Measurements from ENCODE around the gene KARS1. TPM values are rescaled to one million over a fixed set of nuclear protein-coding genes. Genes with fewer than 3 reads are reported as not detected.

The KARS1 gene
- total RNA-seq, 4 donors from 2014 or later, result 183 to 251 (median 206) TPM

DNA sequence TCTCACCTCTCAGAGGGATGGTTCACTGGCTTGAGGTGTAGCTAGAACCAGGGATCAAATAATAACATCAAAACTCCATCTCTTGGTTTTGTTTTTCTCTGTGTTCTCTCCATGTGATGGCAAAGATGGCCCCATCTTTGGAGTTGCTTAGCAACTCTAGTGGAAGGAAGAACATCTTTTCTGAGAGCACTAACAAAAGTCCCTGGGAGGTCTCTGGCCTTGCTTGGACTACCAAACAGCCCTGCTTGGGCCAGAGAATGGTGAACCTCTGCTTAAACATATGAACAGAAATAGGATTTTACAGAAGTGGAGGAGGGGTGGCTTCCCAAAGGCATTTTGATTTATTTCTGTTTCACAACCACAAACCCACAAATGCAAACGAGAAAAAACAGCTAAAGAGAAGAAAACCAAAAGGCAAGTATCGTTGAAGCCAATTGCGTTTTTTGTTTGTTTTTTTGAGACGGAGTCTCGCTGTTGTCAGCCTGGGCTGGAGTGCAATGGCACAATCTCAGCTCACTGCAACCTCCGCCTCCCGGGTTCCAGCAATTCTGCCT, 68.1 kb downstream of the KARS1 start:
- H3K27ac ChIP-seq, result no peak overlapping the region
- H3K27me3 ChIP-seq, result no peaks in the 10 kb centered on the region
- intact Hi-C loops (cut with DNase I; ENCODE audit: low total_unique reads) (no loop called here), in situ Hi-C loops (cut with MboI; ENCODE audit: low sequenced_read_pairs in 4 of 4) (no loop called here)
- no peak for ATAC-seq
- no peak for DNase-seq
- H3K9me3 ChIP-seq, result no peaks in the 10 kb centered on the region
- TF ChIP-seq, protein P1, sequence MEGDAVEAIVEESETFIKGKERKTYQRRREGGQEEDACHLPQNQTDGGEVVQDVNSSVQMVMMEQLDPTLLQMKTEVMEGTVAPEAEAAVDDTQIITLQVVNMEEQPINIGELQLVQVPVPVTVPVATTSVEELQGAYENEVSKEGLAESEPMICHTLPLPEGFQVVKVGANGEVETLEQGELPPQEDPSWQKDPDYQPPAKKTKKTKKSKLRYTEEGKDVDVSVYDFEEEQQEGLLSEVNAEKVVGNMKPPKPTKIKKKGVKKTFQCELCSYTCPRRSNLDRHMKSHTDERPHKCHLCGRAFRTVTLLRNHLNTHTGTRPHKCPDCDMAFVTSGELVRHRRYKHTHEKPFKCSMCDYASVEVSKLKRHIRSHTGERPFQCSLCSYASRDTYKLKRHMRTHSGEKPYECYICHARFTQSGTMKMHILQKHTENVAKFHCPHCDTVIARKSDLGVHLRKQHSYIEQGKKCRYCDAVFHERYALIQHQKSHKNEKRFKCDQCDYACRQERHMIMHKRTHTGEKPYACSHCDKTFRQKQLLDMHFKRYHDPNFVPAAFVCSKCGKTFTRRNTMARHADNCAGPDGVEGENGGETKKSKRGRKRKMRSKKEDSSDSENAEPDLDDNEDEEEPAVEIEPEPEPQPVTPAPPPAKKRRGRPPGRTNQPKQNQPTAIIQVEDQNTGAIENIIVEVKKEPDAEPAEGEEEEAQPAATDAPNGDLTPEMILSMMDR (IDR thresholded peaks at IDR 0.05 in 4 of 5, conservative IDR thresholded peaks at IDR 0.05 in 1 of 5), result no peak
- no peak for TF ChIP-seq POLR2A (IDR thresholded peaks at IDR 0.05)
- H3K4me3 ChIP-seq, result no peak overlapping the region
- H3K4me1 ChIP-seq, result no peaks in the 10 kb centered on the region
- H3K36me3 ChIP-seq, result peaks cover 0 to 56% of the 10 kb centered on the region in 2 donors

DNA sequence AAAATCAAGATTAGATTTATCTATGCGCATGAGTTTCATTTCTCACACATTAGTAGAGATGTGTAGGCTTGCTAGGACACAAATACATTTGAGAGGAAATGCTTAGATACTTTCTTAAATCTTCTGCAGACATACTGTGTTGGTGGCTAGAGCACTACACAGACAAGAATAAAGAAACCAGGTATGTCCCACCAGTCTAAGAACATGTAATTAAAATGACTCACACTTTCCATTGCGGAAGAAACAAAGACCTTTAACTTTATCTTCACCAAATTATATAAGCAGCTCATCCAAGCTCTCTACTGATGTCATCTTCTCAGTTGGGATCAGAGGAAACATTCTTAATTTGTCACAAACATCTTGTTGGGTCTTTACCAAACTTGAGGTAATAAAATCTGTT, 68.7 kb downstream of the KARS1 start:
- Histone ChIP-seq H3K9me3 (no peaks in the 10 kb centered on the region), H3K4me1 (no peaks in the 10 kb centered on the region), H3K4me3 (no peak overlapping the region), H3K27me3 (no peaks in the 10 kb centered on the region), H3K36me3 (peaks cover 0 to 62% of the 10 kb centered on the region in 2 donors), H3K27ac (no peak overlapping the region)
- intact Hi-C loops (cut with DNase I; ENCODE audit: low total_unique reads), result no loop called here
- DNase-seq (no peak), ATAC-seq (no peak)
- in situ Hi-C loops (cut with MboI; ENCODE audit: low sequenced_read_pairs in 4 of 4), result no loop called here
- TF ChIP-seq, protein P1 (IDR thresholded peaks at IDR 0.05 in 4 of 5, conservative IDR thresholded peaks at IDR 0.05 in 1 of 5), result no peak

DNA sequence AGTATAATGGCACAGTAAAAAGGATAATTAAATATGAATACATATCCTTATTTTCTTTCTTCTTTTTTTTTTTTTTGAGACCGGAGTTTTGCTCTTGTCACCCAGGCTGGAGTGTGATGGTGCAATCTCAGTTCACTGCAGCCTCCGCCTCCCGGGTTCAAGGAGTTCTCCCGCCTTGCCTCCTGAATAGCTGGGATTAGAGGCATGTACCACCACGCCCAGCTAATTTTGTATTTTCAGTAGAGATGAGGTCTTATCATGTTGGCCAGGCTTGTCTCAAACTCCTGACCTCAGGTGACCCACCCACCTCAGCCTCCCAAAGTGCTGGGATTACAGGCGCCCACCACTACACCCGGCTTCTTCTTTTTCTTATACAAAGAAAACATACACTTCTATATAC, 69.3 kb downstream of the KARS1 start:
- in situ Hi-C loops (cut with MboI; ENCODE audit: low sequenced_read_pairs in 4 of 4) (no loop called here), intact Hi-C loops (cut with DNase I; ENCODE audit: low total_unique reads) (no loop called here)
- ATAC-seq (no peak), DNase-seq (no peak)
- Histone ChIP-seq H3K4me3 (no peak overlapping the region), H3K27me3 (no peaks in the 10 kb centered on the region), H3K27ac (no peak overlapping the region), H3K4me1 (peaks cover 0 to under 1% of the 10 kb centered on the region in 2 donors), H3K9me3 (no peaks in the 10 kb centered on the region), H3K36me3 (peaks cover 0 to 67% of the 10 kb centered on the region in 2 donors)
- TF ChIP-seq, protein P1 (IDR thresholded peaks at IDR 0.05 in 4 of 5, conservative IDR thresholded peaks at IDR 0.05 in 1 of 5), result no peak
- no peak for TF ChIP-seq POLR2A (IDR thresholded peaks at IDR 0.05)

Other genes starting within 250 kb of the KARS1 start
- 10 to 100 TPM; 20.4 to 28.6 (median 24.2) TPM for gene CFDP1, start 214.2 kb downstream of the KARS1 start, total RNA-seq
- 1 to 10 TPM; 7.9 to 9.8 (median 8.6) TPM for gene TMEM170A, start 183.0 kb downstream of the KARS1 start, total RNA-seq
- gene CHST6, start 152.2 kb downstream of the KARS1 start, total RNA-seq, result under 1 TPM in 1 of 4 donors, not detected in 3; 0.07 TPM
- under 1 TPM in 1 of 4 donors, not detected in 3; 0.12 TPM for gene CHST5, start 111.6 kb downstream of the KARS1 start, total RNA-seq
- gene TMEM231, start 91.4 kb downstream of the KARS1 start, total RNA-seq, result 1 to 10 TPM in 3 of 4 donors, under 1 TPM in 1; 0.76 to 2.3 (median 1.7) TPM
- 100 to 1,000 TPM in 3 of 4 donors, 10 to 100 TPM in 1; 92.2 to 137 (median 117) TPM for gene GABARAPL2, start 81.3 kb downstream of the KARS1 start, total RNA-seq
- 10 to 100 TPM; 14.7 to 44.8 (median 19.0) TPM for gene ADAT1, start 24.4 kb downstream of the KARS1 start, total RNA-seq
- gene TERF2IP, start 108 bp upstream of the KARS1 start, total RNA-seq, result 10 to 100 TPM; 44.5 to 73.6 (median 69.7) TPM
- not detected for gene CPHXL2, start 29.3 kb upstream of the KARS1 start, total RNA-seq
- gene DUXB, start 53.8 kb upstream of the KARS1 start, total RNA-seq, result not detected
- not detected for gene CPHXL, start 78.8 kb upstream of the KARS1 start, total RNA-seq